HK-2 (cell line): Measurements from ENCODE around the gene SMARCD3.

Source experiments
- DNase-seq: peaks from one replicate; pipeline ENCODE4 v3.0.0-alpha.2; 2018; ENCODE audit not compliant: unreplicated experiment

SMARCD3 gene

GRCh38 chr7:151210087-151210854 is 38.2 kb downstream of the SMARCD3 start, which contains the start of gene H2BK1:
H2BK1 (minus strand) TSS chr7:151210488; CDS start chr7:151210318, 170 bp downstream.
- no peak for DNase-seq

DNA sequence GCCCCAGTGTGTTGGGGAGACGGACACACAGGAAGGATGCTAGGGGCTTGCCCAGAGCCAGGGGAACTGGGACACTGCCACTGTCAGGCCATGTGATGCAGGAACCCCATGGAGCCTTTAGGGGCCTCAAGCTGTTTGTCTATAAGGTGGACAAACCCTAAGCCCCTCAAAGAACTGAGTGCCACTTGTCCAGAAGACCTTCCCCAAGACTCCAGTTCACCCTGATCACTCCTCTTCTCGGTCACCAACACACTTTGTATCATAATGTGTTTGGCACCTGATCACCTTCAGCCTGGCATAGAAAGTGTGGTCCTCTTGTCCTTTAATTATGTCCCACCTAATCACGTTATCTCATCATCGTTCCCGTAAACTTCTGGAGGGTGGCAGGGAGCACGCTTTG is 38.9 kb downstream of the SMARCD3 start:
- no peak for DNase-seq

DNA sequence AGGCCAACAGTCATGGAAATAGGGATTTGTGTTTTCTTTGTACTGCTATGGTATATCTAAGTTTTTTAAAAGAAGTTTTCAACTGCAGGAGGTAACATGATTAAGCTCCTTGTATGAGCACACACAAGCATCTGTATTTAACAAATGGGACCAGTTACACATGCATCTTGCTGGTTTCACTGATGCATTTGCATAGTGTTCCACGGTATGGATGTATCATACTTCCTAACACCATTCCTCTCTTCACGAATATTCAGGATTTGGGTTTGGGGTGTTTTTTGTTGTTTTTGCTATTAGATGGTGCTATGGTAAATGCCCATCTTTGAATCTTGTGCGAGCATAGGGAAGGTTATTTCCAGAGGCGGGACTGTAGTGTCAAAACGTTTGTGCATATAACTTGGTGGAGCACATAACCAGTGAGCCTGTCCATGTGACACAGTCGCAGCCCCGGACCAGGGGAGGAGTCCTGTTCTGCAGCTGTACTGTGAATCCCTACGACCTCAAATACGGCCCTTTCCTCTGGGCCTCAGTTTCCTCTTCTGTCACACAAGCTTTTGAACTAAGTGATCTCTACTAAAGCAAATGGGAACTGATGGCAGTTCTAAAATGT is 40.1 kb downstream of the SMARCD3 start:
- no peak for DNase-seq

DNA sequence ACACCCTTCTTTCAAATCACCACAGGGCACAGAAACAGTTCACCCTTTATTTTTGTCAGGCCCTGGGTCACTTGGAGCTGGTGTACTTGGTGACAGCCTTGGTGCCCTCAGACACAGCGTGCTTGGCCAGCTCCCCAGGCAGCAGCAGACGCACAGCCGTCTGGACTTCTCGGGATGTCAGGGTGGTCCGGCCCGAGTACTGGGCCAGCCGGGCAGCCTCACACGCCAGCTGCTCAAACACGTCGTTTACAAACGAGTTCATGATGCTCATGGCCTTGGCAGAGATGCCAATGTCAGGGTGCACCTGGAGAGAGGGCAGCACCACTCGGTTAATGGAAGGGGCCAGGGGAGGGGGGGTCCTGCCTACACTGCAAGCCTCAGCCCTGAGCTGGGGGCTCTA is 40.7 kb downstream of the SMARCD3 start:
- DNase-seq: no peak

DNA sequence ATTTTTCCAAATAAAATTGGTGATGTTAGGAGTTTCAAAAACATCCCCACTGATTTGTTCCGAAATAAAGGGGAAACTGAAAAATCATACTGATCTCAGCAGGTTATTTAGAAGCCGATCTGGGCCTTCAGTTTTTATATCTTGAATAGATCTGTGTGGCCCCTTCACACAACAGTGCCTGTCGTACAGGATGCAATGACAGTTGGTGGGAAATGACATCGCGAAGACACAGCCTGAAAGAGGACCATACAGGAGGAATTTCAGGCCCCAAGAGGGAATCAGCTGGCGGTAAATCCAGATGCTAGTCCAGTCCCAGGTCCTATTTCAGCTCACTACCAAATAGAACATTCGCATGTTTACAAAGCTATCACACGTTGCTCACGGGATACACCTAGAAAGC is 41.2 kb downstream of the SMARCD3 start:
- DNase-seq: no peak

GRCh38 chr7:151206914-151207313 is 41.6 kb downstream of the SMARCD3 start:
- no peak for DNase-seq

DNA sequence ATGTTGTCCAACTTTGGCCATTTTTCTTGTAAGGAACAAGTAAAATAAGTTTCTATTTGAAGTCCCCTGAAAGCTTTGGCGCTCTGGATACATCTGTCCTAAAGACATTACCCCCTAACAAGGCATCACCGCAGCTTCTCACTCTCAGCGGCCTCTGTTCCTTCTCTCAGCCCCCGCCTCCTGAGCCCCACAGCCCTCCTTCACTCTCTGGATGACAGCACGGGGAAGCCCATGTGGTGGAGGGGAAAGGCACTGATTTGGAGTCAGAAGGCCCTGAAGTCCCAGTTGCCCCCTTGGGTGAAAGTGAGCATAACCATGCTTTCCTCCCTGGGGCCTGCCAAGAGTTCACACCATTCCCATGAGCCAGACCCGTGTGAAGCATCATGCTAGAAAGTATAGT is 42.8 kb downstream of the SMARCD3 start:
- no peak for DNase-seq

GRCh38 chr7:151204383-151205032 is 44.0 kb downstream of the SMARCD3 start:
- no peak for DNase-seq

DNA sequence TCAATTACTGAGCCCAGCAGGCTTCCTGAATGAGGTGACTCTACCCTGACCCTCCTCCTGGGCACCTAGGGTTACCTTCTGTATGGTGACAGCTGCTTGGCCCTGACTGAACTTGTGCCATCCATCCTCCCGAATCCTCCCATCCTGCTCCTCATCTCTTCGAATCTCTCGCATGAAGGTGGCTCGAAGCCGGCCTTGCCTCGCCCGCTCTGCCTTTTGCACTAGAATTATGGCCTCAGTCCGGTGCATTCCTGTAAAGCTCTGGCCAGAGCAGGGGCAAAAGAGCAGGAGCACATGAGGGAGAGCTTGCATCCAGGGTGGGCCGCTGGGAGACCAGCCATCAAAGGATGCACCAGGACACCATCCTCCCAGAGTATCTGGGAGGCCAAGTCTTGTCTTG is 45.7 kb downstream of the SMARCD3 start:
- DNase-seq: no peak

GRCh38 chr7:151201751-151202150 is 46.7 kb downstream of the SMARCD3 start:
- DNase-seq: no peak

DNA sequence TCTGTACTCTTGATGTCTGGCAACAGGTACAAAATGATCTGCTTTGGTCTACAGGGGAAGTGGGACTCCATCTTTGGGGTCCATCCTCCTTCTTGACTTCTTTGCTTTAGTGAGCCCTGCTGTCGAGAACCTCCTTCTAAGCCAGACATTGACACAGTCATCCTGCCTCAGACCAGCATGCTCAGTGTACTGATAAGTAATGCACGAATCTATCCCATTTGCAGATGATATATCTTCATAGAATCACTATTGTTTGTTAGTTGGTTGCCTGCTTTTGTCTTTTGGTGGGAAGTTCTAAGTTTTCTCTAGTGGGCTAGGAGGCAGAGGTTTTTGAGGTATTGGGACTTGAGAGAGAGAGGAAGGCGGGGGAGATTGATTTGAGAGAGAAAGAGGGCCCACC is 47.1 kb downstream of the SMARCD3 start:
- DNase-seq: no peak

DNA sequence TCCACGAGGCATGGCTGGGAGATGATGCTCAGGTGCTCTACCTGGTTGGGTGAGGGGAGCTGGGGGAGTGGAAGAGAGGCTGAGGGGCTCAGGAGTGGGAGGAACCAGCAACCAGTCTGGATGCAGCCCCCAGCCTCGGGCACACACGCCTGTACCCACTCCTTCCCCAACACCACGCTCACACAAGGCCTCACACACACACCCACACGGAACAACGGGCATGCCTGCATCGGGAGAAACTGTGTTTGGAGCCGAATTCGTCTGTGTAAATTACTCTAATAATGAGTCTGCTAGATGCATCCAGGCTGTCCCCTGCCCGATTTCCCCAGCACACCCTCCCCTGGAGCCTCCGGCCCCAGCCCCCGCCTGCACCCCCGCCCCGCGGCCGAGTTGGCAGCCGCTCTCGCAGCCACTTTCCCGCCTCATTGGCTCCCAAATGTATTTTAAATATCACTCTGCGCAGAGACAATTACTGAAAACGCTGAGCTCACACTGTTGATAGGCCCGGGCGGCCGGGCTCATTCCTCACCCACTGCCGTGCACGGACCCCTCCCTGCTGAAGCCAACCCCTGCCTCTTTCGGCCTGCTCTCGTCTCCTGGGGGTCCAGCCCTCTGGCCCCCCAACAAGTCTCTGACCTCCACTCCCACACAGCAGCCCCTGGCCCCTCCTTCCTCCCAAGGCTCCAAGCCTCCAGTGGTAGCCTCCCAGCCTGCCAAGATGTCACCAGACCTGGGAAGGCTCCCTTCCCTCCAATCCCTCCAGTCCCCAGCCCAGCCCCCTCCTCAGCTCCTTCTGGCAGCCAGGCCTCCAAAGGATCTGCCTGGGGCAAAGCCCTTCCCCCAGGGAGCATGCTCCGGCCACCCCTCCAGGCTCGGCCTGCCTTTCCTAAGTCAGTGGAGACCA is 49.3 kb downstream of the SMARCD3 start:
- DNase-seq: no peak

DNA sequence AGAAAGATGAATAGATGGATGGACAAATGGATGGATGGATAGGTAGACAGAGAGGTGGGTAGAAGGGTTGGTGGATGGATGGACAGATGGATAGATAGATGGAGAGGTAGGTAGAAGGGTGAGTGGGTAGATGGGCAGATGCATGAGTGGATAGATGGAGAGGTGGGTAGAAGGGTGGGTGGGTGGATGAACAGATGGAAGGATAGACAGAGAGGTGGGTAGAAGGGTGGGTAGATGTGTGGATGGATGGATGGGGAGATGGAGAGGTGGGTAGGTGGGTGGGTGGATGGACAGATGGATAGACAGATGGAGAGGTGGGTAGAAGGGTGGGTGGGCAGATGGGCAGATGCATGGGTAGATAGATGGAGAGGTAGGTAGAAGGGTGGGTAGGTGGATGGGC is 50.6 kb downstream of the SMARCD3 start:
- no peak for DNase-seq

GRCh38 chr7:151195616-151196450 is 52.7 kb downstream of the SMARCD3 start:
- no peak for DNase-seq

DNA sequence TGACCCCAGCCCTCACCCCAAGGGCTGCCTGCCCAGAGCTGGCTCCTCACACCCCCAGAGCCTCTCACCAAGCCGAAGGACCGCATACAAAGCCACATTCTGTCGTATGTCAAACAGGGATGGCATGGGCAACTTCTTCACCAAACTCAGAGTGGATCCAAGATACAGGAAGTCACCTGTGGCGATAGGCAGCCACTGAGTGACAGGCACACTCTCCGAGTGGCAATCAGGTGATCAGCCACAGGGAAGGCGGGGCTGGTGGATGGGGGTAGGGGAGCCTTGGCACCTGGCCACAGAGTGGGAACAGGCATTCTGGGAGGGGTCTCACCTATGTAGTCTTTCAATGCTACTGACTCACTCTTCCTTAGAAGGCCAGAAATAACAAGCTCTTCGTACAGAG is 54.3 kb downstream of the SMARCD3 start:
- no peak for DNase-seq

DNA sequence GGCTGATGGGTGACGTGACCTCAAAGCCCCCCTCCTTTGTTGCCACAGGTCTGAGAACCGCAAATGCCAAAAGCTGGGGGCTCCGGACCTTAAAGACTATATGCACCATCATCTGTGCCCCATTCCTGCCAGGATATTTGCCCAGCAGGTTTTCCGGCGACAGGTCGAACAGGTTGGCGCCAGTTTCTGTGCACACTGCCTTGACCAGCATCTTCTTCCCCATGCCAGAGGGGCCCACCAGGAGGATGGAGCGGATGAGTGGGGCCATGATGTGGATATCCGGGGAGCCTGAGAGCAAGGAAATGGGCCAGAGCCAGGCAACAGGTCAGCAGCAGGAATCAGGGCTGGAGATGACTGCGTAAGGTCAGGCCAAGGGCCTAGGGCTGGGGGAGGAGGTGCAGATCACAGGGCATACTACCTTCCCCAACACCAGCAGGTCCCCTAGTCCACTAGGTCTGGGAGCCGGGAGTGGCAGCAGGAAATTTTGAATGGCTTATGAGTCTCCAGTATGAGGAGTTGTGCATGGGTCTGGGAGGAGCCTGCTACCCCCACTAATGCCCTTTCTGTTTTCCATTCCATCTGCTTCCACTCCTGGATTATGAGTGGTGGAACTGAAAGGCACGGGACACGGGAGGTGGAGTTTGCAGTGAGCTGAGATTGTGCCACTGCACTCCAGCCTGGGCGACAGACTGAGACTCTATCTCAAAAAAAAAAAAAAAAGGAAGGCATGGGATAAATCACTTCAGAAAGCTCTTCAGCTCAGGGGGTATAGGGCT is 55.1 kb downstream of the SMARCD3 start:
- DNase-seq: no peak

GRCh38 chr7:151192002-151192539 is 56.4 kb downstream of the SMARCD3 start:
- DNase-seq: no peak

- no peak for DNase-seq
Measured at GRCh38 chr7:151191544-151191943, 57.0 kb downstream of the SMARCD3 start.

GRCh38 chr7:151189038-151189437 is 59.5 kb downstream of the SMARCD3 start:
- DNase-seq: no peak
